HG02852 (cell line): ENCODE results near the gene CAVIN2.
"Not testable (repeated sequence)": the region's sequence is repeated elsewhere in the genome, so short reads cannot be mapped to it uniquely, and the experiment has no call there.

Source experiments
- ATAC-seq: cut with Tn5 transposase; IDR thresholded peaks from one replicate; pipeline ENCODE4 v1.9.1; 2021; ENCODE audit warnings: mild to moderate bottlenecking, moderate library complexity; ENCODE audit not compliant: unreplicated experiment

The CAVIN2 gene

DNA sequence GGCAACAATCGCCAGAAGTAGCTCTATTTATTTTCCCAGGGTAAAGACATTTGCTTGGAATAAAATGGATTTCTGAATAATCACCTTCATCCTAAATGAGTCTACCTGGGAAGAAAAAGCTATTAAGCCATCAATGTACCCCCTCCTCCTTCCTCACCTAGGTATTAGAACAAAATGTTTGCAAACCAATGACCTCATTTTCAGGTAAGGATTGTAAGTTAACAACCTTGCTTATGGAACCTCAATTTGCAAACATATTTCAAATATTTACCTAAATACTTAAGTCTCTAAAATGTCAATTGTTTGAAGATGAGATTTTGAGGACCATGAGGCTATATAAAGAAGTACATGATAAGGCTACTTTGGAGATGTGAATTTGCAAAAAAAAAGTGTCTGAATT, 43.9 kb downstream of the CAVIN2 start:
- no peak for ATAC-seq

DNA sequence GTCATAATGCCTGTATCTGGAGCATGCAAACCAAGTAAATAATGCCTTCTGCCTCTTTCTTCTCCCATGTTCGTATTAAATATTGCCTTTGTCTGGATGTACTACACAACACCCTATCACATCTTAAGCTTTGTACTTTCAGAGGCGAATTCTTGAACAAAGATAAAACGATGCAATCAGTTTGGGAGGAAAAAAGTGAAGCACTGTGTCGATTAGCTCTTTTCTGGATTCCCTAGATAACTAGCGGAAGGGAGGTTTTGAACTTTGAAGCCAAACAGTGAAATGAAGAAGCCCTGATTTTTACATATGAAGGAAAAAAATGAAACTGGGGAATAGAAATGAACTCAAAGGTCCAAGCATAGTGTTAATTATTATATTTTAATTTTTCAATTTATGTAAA, 44.7 kb downstream of the CAVIN2 start:
- ATAC-seq, result no peak

DNA sequence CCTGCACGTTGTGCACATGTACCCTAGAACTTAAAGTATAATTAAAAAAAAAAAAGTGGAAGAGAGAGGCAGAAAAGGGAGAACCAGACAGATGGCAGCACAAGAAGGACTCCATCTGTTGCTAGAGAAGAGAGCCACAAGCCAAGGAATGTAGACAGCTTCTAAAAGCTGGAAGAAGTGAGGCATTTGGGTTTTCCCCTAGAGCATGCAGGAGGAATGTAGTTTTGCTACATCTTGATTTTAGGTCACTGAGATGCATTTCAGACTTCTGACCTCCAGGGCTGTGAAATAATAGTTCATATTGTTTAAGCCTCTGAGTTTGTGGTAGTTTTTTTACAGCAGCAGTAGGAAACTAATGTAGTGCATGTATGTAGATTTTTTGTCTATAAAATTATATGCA, 46.0 kb downstream of the CAVIN2 start:
- no peak for ATAC-seq

DNA sequence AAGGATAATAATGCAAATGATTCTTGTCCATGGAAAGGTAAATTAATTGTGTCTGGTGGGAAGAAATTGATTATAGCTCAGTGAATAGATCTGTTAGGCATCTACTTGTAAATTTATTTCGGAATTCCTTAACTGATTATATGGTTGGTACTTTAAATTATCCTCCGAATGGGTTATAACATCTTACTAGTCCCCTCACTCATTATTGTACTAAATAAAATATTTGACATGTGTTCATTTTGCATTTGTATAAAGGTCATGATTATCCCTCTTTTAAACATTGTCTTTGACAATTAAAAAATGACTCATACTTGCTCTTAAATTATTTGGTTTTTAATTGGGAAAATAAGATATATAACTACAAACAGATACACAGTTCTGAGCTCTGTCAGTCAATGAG, 47.4 kb downstream of the CAVIN2 start:
- no peak for ATAC-seq

DNA sequence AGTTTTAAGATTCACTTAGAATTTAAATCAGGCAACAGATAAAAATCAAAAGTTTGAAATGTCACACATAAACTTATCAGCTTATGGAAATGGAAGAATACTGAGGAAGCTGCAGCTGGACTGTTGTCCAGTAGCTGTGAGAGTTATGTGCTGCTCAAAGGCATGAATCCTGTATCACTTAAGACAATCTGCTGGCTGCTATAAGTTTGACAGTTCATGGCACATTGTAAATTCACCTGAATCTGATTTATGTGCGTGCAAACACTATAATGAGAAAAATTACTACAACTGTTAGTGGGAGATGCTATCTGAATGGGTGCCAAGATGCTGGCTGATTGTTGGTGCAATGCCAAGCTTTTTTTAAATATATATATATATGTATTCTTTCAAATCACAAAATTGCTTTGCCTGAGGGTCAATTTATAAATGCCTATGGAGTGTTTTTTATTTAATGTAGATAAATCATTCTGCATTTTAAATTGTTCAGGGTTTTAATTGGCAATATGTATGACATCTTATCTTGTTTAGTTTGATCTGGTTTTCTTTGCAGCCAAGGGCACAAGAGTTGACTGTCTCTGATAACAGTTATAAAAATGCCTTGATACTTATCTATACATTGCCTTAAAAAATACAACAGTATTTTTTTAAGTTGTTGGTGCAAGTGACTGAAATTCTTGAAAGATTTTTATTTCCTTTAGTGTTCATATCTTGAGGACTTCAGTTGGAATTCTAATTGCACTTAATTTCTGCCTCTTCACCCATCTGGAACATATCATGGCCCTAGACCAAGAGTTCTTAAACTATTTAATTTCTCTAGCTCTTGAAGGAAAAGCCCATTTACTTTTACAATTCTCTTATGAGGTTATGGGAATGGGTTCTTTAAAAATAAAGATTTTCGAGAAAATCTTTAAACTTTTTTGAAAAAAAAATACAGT, 48.7 kb downstream of the CAVIN2 start:
- no peak for ATAC-seq

DNA sequence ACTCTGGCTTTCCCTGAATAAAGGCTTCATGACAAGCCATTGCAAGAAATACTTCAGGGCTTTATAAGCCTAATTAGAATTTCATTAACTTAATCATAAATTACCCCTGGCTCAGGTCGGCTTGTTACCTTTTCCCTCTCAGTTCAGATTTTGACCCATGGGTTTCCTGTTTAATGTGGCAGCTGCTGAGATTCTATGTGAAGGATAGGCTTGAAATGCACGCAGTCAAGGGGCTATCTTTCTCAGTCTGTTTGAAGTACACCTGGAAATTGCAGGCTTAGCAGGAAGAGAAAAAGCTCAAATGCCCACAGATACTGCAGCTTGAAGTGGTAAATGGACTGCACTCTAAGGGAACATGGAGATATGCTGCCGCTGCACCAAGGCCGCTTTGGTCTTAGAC, 49.4 kb downstream of the CAVIN2 start:
- ATAC-seq, result no peak

DNA sequence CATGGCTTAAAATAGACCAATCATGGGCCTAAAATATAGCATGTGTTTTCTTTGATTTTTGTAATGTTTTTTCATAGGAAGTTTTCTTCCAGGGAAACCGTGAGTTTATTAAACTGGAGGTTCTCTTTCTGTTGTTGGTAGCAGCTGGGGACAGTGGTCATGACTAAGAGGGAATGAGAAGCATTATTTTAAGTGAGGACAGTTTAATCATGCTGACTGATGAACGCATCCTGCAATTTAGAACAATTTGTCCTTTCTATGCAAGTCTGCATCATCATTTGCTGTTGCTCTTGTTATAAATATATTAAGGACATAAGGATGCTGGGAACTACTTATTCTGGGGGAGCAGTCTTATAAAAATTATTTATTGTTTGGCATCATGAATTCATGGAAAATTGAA, 51.2 kb downstream of the CAVIN2 start:
- ATAC-seq, result no peak

DNA sequence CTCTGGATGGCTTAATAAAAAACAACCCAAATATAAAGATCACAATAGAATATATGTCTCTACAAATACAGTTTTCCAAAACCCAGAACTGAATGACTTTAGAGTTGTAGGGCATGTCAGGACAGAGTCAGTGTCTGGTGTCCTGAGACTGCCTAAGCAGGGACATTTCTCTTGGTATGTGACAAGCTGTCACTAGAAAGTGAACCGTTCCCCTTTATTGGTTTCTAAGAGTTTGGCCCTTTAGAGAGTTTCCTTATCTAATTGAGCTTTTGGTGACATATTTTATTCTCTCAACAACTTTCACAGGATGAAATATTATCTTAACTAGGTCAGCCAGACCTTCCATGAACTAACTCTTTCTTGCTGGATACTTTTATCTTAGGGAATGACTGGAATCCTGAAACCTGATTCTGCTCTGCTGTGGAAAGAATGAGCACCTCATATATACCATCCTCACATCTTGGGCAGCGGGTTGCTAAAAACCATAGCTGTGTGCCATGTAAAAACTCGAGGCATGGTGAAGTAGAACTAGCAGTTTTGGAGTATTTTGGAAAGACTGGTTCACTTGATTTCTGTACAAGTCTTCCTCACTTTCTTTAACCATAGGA, 54.8 kb downstream of the CAVIN2 start:
- no peak for ATAC-seq

DNA sequence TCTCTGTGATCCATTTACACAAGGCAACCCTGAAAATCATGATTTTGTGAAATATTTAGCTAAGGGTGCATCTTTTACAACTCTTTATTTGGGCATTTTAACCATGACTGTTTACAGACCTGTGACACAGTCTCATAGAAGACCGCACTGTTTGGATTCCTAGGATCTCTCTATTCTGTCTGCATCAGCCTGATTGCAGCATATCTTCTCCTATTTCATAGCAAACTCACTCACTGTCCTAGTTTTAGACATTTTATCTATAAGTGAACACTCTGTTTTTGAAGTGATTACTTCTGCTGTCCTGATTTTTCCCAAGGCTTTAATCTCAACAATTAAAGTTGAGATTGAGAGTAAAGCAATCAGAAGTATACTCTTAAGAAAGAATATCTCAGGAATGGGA, 56.2 kb downstream of the CAVIN2 start:
- ATAC-seq, result no peak

DNA sequence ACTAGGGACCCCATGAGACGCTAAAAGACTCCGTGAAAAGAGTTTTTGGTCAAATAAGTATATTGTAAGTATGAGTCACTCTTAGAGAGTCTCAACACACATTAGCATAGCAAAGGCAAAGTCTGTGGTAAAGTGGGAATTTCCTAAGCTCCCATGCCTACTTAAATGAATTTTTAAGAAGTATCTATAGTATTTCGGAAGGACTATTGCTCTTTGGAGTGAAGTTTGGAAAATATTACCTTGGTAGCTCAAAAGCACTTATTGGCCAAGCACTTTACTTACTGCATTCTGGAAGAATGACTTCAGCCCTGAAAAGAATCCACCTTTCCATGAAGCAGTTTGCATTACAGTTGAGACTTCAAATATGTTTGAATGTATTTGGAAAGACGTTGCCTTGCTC, 57.1 kb downstream of the CAVIN2 start:
- ATAC-seq, result no peak

DNA sequence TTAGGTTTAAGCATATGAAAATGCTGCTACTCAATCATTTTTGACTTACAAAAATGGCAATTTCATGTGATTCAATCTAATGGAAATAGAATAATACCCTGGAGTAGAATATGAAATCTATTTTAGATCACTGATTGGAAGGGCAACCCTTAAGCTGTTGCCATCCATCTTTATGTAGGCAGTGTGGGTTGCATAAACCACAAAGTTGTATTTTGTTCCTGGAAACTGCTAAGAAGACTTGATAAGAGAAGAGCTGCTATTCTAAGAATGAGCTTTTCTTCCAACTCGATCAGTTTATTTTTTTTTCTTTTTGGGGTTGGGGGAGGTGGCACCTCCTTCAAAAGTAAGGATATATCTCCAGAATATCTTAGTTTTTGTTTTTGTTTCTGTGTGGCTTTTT, 60.2 kb downstream of the CAVIN2 start:
- ATAC-seq, result no peak

DNA sequence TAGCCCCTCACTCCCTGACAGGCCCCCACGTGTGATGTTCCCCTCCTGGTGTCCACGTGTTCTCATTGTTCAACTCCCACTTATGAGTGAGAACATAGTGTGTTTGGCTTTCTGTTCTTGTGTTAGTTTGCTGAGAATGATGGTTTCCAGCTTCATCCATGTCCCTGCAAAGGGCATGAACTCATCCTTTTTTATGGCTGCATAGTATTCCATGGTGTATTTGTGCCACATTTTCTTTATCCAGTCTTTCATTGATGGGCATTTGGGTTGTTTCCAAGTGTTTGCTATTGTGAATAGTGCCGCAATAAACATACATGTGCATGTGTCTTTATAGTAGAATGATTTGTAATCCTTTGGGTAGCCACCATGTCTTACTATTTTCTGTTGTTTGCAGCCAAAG, 61.2 kb downstream of the CAVIN2 start:
- not testable (repeated sequence) for ATAC-seq
